ENCODE measurements around the gene HCFC1. TPM values are rescaled to one million over a fixed set of nuclear protein-coding genes. Genes with fewer than 3 reads are reported as not detected.
A peak's percentile ranks its signal among the peaks of the same experiment; 100 is the strongest.

Gene HCFC1
- total RNA-seq, 1 donor, result 95.1 TPM

DNA sequence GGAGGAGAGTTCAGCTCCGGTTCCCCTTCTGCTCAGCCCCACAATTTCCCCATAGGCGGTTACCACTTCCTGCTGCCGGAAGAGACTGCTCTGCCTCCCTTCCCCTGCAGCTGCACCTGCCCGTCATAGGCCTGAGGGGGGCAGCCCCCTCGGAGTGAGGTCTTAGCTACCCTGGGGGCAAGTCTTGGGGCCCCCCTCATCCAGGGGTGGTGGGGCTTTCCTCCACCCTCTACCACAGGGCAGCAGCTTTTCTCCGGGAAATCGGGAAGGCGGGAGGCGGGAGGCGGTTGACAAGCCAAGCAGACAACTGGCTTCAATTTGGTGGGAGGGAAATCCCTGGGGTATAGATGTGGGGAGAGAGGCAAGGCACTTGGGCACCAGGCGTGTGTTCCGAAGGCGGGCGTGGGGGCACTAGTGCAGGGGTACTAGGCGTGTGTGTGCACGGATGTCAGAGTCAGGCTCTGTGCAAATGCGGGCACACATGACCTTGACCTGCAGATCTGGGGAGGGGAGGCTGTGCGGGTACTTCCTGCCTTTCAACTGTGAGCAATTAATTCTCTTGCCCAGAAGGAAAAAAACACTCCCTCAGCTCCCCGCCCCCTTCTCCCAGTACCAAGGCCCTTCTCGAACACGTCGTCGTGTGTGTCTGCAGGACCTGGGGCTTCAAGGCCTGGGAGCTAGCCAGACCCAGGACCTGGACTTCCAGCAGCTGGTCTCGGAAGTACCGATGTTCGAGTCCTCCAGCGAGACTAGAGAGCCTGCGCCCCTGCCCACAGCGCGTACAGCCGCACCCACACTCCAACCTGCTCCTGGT is 44.6 kb downstream of the HCFC1 start:
- peak; percentile 58 to 94 (median 88) for DNase-seq (ENCODE audit: low read depth in 2 of 3, low spot score in 2 of 3)

DNA sequence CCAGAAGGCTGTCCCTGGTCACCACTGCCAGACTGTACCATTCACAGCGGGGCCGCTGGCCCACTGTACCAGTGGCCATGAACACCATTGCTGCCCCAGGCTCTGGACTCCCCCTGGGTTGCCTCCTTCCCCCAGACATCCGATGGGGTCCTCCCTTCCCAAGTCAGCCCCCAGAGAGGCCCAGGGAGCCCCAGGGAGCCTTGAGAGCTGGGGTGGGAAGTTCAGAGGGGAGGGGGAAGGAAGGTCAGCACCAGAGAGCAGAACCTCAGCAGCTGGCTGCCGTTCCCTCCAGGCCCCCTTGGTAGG is 45.1 kb downstream of the HCFC1 start:
- no peak for DNase-seq (ENCODE audit: low read depth in 2 of 3, low spot score in 2 of 3)

DNA sequence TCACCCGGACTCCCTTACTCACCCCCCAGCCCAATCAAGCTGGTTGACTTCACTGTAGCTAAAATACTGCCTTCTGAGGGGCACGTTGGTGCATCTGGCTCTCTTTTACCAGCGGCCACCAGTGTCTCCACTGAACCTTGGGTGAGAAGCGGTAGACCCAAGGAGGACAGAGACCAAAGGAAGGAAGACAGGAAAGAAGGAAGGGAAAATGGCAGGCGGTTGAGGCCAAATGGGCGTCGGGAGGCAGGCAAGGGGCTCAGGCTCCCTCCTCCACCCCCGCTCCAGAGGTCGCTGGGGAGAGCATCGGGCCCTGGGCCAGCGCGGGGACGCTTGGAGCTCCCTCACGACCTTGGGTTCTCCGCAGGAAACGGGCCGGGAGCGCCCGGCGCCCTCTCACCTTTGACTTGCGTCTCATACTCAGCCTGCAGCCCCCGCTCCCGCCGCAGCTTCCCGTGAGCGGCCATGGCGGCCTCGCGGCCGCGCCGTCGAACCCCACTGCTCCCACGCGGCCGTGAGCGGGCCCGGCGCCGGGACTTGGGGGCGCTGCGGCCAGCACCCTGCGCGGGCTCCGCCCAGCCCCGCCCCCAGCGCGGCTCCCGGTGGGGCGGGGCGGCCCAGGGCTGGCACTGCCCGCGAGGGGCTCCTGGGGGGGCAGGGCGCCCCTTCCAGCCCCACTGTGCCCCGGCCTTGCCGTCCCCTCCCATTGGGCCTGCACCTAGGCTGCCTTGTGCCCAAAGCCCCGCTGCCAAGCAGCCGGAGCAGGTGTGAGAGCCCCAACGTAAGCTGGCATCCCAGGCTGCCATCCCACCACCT is 45.7 kb downstream of the HCFC1 start, which contains the start of gene ARHGAP4:
ARHGAP4 (minus strand) TSS at position 526 of the 813 bp plus-strand sequence; CDS start at position 464, 62 bp downstream.
- no peak for DNase-seq (ENCODE audit: low read depth in 2 of 3, low spot score in 2 of 3)

DNA sequence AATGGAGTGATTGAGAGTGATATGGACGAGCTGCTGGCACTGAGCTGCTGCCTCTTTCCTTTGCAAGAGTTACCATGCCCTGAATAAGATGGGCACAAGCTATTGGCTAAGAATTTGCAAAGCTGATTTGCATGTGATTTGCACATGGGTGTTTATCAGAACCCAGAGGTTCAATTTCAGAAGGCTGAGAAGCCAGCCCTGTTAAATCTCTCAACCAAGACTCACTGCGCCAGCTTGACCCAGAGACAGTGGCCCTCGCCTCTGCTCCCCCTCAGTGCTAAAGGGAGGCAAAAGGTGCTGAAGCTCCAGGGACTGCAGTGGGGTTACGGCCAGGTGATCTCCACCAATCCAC is 46.3 kb downstream of the HCFC1 start:
- no peak for DNase-seq (ENCODE audit: low read depth in 2 of 3, low spot score in 2 of 3)

DNA sequence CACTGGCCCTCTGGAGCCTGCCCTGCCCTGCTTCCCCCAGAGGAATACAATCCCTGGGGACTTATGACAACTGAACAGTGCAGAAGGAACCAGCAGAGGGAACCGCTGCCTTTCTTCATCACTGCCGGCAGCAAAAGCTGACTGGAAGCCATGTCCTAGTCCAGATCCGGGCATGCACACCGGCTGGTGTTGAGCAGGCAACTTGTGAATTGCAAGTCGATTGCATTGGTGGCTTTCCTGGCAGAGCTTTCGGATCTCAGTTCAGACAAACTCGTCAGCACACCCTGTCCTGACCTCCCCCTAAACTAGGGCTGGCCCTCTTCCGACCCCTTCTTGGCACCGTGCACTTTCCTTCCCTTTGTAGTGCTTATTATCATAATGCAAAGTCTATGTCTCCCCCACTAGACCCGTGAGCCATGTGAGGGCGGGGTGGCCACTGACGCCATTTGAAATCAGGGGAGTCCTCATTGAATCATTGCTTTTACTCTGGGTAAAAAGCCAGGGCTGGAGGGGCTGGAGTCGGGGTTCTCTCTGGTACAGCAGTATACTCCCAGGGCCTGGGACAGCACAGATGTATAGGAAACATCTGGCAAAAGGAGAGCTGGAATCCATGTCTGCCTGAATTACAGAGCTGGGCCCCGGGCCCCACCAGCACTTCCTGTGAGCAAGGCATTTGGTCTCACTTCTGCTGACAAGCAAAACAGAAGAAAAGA is 47.3 kb downstream of the HCFC1 start:
- peak in 1 of 3 donors; percentile 66 for DNase-seq (ENCODE audit: low read depth in 2 of 3, low spot score in 2 of 3)

DNA sequence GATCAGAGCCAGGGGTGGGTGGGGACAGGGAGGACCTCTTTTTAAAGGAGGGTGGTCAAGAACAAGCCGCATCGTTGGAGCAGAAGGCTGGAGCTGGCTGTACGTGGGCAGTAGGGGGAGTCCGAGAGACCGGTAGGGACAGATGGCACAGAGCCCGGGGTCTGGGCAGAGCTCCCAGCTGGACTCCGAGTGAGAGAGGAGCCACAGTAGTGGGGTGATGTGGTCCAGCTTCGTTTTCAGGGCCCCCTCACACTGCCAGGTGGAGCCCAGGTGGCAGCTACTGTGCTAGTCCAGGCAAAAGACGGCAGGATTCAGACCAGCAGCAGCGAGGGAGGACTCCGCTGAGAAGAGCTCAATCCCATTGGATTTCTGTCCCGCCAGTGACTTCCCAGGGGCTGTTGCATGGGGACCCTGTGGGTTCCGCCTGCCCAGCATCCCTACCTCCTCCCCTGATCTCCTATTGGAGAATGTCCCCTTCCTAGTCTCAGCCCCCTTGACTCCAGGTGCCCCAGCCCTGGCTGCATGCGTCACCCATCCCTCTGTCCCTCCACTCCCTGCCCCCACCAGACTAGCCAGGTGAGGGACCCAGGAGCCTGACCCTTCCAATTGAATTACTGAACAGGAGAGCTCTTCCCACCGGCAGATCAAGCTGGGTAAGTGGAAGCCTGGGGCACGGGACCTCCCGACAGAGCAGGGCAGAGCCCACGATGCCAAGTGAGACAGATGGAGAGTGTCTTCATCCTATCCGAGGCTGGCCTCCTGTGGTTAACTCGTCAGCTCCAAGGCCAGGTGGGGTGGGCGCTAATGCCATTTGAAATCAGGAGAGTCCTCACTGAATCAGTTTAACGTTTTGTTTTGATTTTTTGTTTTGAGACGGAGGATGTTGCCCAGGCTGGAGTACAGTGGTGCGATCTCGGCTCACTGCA is 48.4 kb downstream of the HCFC1 start:
- DNase-seq (ENCODE audit: low read depth in 2 of 3, low spot score in 2 of 3), result peak in 1 of 3 donors; percentile 9

DNA sequence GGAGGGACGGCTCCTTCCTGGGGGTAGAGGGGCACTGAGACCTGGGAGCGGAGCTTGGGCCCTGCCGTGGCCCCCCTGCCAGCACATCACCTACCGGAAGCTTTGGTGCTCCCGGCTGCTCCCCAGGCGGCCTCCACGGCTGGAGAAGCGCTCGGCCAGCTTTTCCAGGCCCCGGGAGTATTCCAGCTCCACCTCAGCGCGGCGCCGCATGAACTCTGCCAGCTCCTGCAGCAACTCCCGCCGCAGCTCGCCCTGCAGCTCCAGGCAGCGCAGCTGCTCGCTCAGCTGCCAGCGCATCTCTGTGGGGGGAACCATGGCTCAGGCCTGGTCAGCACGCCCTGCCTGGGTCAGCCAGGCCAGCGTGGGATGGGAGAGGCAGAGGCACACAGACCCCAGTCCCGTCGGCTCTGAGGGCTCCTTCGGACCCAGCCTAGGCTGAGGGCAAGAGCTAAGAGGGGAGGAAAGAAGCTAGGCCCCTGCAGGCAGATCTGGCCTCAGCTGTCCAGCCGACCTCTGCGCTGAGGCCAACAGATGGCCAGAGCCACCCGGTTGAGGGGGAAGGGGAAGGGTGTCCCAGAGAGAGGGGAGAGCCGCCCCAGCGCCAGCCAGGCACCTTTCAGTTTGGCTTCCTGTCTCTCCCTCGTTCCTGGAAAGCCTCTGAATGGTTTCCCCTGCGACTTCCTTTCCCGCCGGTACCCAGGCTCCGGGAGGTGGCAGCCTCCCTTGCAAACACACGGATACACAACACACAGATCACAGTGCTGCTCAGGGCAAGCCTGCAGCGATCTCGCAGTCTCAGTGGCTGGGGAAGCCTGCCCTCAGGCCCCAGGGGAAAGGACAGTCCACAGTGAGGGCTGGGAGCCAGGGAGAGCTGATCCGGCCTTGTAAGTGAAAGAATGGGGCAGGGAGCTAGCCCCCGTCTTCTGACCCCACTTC is 49.8 kb downstream of the HCFC1 start:
- no peak for DNase-seq (ENCODE audit: low read depth in 2 of 3, low spot score in 2 of 3)

DNA sequence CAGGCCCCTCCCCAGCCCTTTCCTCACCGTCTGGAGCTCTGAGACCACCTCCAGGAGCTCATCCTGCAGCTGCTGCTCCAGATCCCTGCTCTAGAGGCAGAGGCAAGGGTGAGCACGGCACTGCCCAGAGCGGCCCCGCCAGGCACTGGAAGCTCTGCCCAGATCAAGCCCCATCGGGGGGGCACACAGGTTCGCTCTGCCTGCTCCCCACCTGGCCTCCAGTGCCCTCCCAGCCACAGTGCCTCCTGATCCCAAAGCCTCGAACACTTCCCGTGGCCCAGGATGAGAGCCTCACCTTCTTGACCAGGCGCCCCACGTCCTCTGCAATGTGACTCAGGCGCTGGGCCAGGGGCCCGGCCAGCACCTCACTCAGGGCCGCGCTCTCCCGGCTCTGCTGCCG is 50.5 kb downstream of the HCFC1 start:
- no peak for DNase-seq (ENCODE audit: low read depth in 2 of 3, low spot score in 2 of 3)

DNA sequence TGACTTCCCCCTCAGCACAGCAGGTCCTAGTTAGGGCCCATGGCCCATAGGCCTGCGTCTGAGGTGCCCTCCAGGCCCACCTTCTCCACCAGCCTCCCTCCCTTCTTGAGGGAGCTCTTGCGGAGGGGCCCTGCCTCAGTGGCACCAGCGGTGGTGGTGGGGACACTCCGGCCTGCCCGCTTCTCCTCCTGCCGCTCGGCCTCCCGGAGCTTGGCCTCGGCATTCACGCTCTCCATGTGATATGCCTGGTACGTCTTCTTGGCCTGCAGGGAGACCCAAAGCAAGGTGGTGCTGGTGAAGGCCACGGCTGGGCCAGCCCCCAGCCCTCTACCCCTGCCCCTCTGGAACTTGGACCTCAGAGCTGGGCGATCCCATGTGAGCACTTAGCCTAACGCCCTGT is 51.1 kb downstream of the HCFC1 start:
- DNase-seq (ENCODE audit: low read depth in 2 of 3, low spot score in 2 of 3), result no peak

DNA sequence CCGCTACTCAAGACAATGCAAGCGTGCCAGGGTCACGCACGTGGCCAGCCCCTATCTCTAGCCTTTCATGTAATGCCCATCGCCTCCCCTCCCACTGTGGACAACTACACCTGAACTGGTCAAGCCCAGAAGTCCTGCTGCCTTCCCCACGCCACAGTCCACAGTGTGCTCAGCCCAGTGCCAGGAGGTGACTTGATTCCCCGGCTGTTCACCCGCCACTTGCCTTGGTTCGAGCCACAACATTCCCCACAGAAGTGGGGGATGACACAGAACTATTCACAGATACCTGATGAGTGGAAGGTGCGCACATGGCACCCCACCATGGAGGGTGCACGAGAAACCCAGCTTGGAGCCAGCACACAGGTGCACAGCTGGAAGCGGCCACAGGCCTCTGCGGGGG is 52.3 kb downstream of the HCFC1 start:
- DNase-seq (ENCODE audit: low read depth in 2 of 3, low spot score in 2 of 3), result no peak

DNA sequence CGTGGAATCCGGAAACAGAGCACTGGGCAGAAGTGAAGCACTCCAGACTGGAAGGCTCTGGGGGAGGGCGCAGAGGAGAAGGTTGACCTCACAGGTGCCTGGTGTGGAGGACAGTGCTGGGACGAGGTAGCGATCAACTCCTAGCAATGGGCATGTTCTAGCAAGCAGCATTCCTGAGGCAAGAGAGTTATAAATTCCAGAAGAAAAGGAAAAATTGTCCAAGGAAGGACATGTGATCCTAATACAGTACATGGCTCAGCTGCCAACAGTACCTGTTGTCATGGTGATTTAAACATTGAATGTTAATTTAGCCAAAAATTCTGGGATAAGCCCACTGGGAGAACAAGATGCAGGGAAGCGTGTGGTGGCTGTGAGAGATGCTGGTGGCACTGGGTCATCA is 53.7 kb downstream of the HCFC1 start:
- no peak for DNase-seq (ENCODE audit: low read depth in 2 of 3, low spot score in 2 of 3)

DNA sequence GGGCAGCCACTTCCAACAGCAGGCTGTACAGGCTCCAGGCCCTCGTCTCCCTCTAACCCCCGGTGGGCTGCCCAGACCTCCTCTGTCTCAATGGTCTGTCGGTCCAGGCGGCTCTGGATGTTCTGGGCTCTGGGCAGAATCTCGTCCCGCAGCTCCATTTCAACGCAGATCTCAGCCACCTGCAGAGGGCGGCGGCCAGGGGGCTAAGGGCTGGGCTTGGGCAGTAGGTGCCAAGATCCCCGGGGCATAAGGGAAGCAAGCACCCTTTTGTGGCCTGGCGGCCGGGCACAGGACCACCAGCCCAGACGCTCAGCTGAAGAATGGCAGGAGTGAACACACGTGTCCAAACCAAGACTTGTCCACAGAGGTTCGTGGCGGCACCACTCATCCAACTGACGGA is 57.9 kb downstream of the HCFC1 start:
- no peak for DNase-seq (ENCODE audit: low read depth in 2 of 3, low spot score in 2 of 3)

DNA sequence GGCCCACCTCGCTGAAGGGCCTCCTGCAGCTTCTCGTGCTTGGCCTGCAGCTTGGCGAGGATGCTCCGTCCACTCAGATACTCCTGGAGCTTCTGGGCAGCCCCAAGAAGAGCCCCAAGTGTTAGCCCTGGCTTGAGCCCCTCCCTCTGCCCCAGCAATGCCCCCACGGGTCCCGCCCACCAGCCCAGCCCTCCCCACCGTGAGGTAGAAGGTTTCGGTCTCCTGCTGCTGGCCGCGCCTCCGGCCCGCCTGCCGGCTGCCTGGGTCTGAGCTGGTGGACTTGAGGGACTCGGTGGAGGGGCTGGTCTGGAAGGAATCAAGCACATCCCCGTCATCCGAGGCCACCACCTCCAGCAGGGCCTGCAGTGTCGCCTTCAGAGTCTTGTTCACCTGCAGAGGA is 58.4 kb downstream of the HCFC1 start:
- no peak for DNase-seq (ENCODE audit: low read depth in 2 of 3, low spot score in 2 of 3)

DNA sequence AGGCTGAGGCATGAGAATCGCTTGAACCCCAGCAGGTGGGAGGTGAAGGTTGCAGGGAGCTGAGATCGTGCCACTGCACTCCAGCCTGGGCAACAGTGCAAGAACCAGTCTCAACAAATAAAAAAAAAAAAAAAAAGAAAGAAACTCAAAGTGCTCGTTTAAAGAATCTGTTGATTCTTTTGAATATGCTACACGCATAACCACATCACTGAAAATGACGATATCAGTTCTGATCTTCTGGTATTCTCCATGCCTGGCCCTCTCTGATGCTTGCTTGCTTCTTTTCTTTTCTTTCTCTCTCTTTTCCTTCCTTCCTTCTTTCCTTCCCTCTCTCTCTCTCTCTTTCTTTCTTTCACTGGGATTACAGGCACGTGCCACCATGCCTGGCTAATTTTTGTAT is 59.8 kb downstream of the HCFC1 start:
- no peak for DNase-seq (ENCODE audit: low read depth in 2 of 3, low spot score in 2 of 3)

DNA sequence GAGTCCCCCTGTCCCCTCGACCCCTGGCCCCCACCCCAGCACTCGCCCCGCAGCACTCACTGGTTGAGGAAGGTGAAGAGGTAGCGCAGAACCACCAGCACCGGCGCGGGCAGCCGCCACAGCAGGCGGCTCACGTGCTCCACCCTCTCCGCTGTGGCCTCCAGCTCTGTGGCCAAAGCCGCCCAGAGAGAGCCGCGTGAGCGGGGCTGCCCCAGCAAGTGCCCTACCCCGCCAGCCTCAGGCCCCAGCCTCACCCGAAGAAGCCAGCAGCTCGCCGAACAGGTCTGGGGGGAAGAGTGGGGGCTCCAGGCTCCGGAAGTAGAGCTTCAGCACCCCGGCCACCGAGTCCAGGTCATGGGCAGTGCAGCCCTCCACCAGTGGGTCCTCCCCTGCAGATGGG is 61.2 kb downstream of the HCFC1 start:
- DNase-seq (ENCODE audit: low read depth in 2 of 3, low spot score in 2 of 3), result no peak

DNA sequence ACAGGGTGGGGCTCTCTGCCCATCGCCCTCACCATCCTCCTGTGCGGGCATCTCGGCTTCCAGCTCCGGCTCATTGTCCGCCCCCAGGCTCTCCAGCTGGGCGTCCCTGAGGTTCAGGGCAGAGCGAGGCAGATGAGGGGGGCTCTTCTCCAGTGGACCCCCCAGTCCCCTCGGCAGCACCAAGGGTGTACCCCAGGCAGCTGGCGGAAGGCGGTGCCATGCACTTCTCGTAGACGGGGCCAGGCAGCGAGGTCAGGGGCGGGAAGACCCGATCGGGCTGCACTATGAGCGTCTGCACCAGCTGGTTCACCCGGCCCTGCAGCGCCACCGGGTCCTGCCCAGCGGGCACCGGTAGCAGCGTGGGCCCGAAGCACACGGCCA is 61.6 kb downstream of the HCFC1 start:
- DNase-seq (ENCODE audit: low read depth in 2 of 3, low spot score in 2 of 3), result no peak

DNA sequence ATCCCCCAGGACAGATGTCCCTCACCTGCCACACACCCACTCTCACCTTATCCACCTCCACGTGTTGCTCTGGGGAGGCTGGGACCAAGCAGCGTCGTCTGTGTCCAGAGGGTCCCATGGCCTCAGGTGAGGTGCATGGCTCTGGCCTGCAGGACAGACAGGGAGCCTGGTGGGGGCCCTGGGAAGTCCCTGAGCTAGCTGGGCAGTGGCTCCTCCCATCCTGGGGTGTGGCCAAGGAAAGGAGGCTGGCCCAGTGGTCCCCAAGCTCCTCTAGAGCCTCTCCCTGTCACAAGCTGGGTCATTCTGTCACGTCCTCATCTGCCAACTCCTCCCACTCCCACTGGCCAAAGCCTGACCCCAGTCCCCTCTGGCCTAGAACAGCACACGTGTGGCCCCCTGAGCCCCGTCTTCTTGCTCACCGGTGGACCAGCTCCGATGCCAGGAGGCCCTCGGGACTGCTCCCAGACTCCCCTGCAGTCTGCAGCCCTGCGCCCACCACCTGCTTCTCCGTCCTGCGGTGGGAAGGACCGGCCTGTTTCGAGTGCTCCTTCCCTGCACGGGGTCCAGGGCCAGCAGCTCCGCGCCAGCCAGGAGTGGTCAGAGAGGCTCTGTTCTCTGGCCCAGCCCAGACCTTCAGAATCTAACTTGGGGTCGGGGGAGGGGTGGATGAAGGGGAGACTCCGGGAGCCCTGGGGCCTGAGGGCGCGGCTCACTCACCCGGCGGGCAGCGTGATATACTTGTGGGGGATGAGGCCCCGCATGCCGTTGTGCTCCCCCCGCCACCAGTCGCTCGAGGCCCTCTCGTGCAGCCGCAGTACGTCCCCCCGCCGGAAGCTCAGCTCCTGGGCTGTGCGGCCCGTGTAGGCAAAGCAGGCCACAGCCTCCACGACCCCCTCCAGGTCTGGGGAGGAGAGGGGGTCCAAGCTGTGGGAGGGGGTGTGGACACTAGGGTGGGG is 62.3 kb downstream of the HCFC1 start:
- no peak for DNase-seq (ENCODE audit: low read depth in 2 of 3, low spot score in 2 of 3)

DNA sequence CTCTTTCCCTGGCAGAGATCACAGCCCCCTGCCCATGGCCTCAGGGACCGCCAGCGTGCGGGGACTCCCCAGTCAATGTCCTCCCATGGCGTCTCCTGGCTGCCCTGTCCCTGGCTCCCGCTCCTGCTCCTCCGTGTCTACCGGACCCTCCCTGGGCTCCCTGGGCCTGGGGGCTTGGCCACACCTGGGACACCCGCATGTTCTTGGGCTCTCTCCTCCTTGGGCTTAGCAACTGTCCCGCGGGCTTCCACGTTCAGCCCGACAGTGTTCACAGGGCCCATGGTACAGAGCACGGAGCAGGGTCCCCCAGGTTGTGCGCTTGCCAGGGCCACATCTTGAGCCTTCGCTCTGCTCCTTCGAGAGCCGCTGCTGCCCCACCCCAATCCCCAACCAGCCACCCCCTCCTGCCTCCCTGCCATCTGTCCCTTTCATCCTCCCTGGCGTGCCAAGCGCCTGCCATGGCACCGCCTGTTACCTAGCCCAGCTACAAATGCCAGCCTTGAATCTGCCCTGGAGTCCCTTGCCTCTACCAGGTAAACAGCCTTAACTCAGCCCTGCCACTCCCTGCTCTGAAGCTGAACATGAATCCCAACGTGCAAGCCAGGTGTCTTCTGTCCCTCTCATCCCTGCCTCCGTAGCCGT is 63.3 kb downstream of the HCFC1 start:
- no peak for DNase-seq (ENCODE audit: low read depth in 2 of 3, low spot score in 2 of 3)

Measured in hematopoietic multipotent progenitor cell (in vitro differentiated cells).